GM12801 (cell line): ENCODE measurements around the gene MEGF11.

Experiments used
- TF ChIP-seq, protein P1 (sequence below): IDR thresholded peaks from one replicate; pipeline ENCODE4 v1.5.1; 2011; ENCODE audit warnings: control low read depth; ENCODE audit not compliant: insufficient read length; ENCODE audit errors: extremely low read depth

The MEGF11 gene

DNA sequence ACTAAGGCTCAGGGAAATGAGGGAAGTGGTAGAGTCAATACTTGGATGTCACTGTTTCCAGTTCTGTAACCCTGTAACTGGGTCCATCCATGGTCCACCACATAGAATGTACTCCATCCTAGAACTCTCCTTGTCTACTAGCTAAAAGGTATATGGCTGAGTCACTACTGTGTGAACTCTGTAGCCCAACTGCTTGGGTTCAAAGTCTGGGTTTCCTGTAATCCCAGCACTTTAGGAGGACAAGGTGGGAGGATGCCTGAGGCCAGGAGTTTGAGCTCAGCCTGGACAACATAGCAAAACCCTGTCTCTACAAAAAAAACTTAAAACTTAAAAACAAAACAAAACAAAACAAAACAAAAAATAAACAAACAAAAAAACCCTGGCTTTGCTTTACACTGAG is 34.5 kb upstream of the MEGF11 start:
- TF ChIP-seq, protein P1, sequence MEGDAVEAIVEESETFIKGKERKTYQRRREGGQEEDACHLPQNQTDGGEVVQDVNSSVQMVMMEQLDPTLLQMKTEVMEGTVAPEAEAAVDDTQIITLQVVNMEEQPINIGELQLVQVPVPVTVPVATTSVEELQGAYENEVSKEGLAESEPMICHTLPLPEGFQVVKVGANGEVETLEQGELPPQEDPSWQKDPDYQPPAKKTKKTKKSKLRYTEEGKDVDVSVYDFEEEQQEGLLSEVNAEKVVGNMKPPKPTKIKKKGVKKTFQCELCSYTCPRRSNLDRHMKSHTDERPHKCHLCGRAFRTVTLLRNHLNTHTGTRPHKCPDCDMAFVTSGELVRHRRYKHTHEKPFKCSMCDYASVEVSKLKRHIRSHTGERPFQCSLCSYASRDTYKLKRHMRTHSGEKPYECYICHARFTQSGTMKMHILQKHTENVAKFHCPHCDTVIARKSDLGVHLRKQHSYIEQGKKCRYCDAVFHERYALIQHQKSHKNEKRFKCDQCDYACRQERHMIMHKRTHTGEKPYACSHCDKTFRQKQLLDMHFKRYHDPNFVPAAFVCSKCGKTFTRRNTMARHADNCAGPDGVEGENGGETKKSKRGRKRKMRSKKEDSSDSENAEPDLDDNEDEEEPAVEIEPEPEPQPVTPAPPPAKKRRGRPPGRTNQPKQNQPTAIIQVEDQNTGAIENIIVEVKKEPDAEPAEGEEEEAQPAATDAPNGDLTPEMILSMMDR, result no peak

DNA sequence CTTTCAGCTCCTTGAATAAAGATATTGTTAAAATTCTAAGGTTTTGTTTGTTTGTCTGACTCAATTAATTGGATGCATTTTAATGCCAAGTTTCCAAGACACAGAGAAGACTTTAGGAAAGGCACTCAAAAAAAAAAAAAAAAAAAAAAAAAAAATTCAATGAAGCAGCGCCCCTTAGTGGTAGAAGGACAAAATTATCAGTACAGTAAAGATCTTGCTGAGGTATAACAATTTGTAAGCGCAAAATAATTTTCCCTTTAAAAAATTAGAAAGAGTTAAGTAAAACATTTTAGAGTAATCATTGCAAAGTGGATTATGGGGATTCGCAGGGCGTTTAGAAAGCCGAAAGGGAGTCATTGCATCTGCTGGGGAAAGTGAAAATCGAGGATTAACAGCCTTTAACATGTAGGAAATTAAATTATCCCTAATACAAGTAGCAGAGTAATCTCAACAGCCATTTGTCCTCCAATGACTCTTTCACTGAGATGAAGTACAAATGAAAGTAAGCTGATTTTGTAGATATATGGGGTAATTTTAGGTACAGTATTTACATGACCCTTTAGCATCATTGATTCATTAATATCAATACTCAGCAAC is 34.0 kb upstream of the MEGF11 start:
- TF ChIP-seq, protein P1, result no peak

DNA sequence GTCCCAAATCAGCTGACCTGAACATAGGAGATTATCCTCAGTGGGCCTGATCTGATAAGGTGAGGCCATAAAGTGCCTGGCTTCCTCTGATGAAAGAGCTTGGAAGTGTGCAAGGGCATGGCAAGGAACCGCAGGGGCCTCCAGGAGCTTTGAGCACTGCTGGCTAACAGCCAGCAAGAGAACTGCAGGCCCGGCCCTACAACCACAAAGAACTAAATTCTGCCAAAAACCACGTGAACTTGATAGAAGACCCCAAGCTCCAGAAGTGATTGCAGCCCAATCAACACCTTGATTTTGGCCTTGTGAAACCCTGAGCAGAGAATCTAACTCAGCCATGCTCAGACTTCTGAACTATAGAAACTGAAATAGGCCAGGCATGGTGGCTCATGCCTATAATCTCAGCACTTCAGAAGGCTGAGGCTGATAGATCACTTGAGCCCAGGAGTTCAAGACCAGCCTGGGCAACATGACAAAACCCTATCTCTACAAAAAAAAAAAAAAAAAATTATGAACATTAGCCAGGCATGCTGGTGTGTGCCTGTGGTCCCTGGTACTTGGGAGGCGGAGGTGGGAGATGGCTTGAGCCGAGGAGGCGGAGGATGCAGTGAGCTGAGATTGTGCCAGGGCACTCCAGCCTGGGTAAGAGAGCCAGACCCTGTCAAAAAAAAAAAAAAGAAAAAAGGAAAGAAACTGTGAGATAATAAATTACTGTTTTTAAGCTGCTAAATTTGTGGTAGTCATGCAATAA is 32.2 kb upstream of the MEGF11 start:
- TF ChIP-seq, protein P1, result no peak

DNA sequence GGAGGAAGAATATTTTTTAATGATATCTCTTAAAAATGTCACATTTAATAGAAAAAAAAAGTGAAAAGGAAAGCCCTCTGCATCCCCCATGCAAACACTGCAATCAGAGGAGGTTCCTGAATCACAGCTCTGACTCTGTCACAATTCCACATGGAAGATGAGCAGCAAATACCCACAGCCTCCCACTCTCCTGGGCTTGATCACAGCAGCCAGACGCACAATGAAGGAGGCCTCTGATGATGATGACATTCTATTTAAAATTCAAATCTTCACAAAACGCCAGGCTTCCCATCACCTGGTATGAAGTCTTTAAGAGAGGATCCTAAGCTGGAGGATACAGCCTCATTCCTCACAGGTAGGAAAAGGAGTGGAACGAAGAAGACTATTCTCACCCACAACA is 30.7 kb upstream of the MEGF11 start:
- TF ChIP-seq, protein P1, result no peak

DNA sequence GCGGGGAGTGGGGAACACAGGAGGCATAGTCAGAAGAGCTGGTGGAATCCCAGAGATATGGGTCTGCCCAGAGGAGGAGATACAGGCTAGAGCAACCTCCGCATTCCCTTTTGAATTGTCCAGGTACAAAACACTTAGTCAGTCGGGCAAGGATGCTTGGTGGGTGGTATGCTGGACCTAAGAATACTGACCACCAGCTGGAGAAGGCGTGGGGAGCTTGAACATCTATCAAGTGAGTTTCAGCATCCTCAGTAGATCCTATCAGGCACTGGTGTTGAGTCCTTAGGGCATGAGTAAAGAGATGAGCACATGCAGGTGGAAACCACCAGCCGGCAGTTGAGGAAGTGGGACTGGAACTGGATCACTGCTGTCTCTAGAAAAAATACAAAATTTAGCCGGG is 25.1 kb upstream of the MEGF11 start:
- TF ChIP-seq, protein P1, result no peak

DNA sequence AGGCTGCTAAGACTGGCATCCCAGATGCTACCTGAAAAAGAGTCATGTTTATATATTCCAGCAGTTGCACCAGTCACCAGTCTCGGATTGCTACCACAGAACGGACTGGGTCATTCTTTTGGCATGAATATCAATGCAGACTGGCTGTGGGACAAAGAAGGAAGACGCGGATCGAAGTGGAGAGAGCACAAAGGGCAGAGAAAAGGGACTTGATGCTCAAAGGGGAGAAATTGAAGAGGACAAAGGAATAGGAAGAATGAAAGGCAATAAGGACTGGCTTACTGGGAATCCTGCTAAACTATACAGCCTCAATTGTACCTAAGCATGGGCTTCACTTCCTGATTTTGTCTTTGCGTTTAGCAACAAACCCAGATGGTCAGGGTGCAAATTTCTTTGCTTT is 24.5 kb upstream of the MEGF11 start:
- TF ChIP-seq, protein P1, result no peak

DNA sequence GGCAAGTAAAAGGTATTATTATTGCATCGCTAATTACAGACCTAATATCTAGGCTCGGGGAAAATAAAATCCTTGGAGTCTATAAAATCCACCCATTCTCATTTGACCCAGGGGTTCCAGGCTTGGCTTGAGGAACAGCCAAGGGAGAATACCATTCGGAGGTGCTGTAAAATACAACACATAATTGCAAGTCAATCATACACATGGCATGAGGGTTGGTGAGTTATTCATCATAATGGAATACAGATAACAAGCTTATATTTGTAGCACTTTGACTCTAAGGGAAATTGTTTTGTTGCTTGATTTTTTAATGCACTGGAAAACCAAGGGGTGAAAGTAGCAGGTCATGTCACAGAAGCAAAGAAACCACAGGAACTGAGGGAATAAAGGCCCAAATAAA is 23.0 kb upstream of the MEGF11 start:
- TF ChIP-seq, protein P1, result no peak
